ENCODE measurements around the gene PDP2.
"Not testable (repeated sequence)": the region's sequence is repeated elsewhere in the genome, so short reads cannot be mapped to it uniquely, and the experiment has no call there.

- TF ChIP-seq CTCF (IDR thresholded peaks at IDR 0.05; ENCODE audit: insufficient read depth, low read length); REST (IDR thresholded peaks at IDR 0.05; ENCODE audit: insufficient replicate concordance, low read depth): not testable (repeated sequence)
These were observed 16.4 kb downstream of the PDP2 start for GRCh38 chr16:66896682-66897081.

Data from HL-60 (cell line).